Measurements from ENCODE around the gene NNT.
"Not testable (repeated sequence)": the region's sequence is repeated elsewhere in the genome, so short reads cannot be mapped to it uniquely, and the experiment has no call there.

NNT gene

GRCh38 chr5:43584166-43584699 is 18.7 kb upstream of the NNT start:
- DNase-seq: no peak

DNA sequence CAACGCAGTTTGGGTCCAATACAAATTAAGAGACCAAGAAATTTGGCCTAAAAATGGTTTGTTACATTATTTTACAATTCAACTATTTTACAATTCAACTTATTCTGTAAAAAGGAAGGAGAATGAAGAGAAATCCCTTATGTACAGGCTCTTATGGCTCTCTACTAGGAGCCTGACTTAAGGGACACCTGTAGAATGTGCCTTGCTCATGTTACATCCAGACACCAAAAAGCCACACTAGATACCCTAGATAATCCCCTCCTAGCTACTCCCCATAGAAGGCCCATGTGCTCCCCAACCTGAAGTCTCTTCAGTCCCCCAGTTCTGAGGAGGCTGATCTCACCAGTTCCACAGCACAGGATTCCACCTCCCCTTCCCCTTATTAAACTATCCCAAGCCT is 14.1 kb upstream of the NNT start:
- no peak for DNase-seq

- no peak for DNase-seq
Observed at GRCh38 chr5:43589310-43589709, 13.7 kb upstream of the NNT start.

DNA sequence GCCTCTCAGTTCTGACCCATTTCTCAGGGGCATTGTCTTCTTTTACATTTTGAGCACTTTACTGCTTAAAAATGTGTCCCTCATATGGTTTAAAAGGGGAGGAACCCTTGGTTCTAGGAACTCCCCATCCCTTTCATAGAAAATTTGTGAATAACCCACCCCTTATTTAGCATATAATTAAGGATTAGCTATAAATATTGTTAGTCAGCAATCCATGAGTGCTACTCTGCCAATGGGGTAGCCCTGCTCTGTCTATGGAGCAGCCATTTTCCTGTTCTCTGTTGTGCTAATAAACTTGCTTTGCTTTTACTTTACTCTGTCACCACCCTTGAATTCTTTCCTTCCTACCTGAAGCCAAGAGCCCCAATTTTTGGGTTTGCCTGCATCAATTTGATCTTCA is 12.3 kb upstream of the NNT start:
- DNase-seq: no peak

- DNase-seq: no peak
Observed at GRCh38 chr5:43592363-43592762, 10.6 kb upstream of the NNT start.

GRCh38 chr5:43598927-43599326 is 4.1 kb upstream of the NNT start:
- not testable (repeated sequence) for DNase-seq

DNA sequence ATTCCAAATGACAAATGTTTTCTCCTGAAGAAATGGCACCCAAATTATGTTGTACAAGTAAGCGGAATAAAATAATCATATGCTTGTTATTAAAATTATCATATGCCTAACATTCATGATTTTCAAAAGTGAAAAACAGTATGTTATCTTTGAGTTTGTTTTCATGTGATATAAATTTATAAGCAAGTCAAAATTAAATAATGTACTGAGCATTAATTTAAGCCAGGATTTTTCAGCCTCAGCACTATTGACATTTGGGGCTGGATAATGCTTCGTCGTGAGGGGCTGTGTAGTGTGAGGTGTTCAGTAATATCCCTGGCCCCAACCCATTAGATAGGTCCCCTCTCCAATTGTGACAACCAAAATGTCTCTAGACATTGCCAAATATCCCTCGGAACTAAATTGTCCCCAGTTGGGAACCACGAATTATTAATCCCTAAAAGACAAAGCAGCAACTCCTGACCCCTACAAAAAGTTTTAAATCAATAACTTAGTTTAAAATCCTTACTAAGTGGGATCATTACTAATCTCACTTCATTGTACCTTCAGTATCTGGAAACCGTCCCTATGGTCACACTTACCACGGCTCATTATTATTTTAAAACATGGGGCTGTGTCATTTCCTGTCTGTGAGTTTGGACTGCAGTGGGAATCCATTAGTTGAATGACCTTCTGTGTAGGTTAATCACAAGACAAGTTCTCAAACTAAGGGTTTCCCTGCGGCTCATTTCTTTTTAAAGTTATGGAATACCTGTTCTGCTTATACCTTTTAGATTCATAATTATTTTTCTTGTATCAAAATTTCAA is 1.3 kb upstream of the NNT start:
- DNase-seq: no peak

- peak; percentile 59 for DNase-seq
Observed at GRCh38 chr5:43603344-43604217, 601 bp downstream of the NNT start.

GRCh38 chr5:43604699-43605098 is 1.7 kb downstream of the NNT start:
- DNase-seq: no peak

GRCh38 chr5:43606351-43606750 is 3.4 kb downstream of the NNT start:
- DNase-seq: no peak

DNA sequence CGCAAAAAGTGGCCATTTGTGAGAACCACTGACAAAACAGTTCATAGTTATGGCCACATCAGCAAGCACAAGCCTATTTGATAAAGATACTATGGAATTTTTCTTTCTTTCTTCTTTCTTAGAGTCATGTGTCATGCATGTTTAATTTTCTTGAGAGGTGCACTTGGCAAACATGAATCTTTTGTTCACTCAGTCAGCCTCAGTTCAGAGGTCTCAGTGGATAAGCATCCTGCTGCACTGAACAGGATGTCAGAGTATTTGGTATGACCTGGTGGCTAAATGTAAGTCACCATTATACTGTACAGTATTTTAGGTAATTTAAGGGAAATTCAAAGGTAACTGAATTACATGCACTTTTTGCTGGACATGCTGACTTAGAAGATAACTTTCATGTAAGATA is 5.4 kb downstream of the NNT start:
- no peak for DNase-seq

DNA sequence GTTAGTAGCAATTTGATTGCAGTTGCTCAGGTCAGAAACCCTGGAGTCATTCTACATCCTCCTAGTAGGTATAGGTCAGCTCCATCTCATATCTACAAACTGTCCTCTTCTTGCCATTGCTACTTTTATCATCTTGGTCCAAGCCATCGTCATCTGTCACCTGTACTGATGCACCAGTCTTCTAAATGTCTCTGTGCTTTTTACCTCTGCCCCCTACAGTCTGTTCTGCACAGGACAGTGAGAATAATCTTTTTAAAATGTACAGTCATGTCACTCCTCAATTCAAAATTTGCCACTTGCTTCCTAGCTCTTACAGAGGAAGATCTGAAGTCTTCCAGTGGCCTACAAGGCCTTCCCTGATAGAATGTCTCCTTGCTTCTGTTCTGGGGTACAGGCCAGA is 6.8 kb downstream of the NNT start:
- DNase-seq: no peak

DNA sequence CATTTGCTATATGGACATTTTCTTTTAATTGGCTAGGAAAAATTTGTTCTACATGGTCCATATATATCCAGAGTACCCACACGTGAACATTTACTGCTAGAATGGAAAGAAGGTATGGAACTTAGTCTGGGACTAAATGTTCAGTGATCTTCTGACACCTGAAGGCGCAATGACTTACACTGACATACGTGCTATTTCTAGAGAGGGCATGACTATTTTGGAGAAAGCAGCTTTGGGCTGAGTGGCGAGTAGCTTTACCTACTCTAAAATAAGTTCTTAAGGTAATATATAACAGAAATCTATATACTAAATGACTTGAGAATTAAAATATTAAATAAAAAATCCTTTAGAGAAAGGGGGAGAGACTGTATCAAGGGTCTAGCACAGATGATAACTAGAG is 10.4 kb downstream of the NNT start:
- DNase-seq: no peak

DNA sequence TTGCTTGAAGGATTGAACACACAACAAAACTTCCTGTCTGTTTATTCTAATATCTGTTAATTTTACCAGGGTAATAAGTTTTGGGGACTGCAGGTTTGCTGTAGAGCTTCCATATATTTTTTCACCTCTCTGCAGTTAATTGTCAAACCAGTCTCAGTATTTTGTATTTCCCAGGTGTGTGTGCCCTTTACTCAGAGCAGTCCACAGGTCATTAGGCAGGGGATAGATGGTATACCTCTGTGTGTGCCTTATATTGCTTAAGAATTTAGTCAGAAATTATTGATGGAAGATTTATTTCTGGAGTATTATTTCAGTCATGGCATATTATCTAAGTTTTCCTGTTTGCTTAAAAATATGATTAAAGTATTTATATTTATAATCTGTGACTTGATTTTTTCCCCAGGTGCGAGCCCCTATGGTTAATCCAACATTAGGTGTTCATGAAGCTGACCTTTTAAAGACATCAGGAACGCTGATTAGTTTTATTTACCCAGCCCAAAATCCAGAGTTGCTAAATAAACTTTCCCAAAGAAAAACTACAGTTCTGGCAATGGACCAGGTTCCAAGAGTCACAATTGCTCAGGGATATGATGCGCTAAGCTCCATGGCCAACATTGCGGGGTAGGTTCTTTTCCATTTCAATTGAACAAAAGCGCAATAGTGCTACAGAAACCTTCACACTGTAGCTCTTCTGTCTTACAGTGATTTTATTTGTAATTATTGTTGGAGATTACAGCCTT is 12.6 kb downstream of the NNT start:
- DNase-seq: no peak

- no peak for DNase-seq
Observed at GRCh38 chr5:43616535-43616934, 13.6 kb downstream of the NNT start.

GRCh38 chr5:43619380-43619779 is 16.4 kb downstream of the NNT start:
- DNase-seq: no peak

DNA sequence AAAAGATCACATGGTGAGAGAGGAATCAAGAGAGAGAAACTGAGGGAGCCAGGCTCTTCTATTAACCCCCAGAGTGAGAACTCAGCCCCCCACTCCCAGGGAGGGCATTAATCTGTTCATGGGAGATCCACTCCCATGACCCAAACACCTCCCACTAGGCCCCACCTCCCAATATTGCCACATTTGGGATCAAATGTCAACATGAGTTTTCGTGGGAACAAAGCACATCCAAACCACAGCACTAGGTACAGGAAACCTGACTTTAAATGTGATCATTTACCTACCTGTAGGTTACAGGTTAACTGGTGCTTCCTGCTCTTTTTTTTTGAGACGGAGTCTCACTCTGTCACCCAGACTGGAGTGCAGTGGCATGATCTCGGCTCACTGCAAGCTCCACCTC is 16.9 kb downstream of the NNT start:
- no peak for DNase-seq

- no peak for DNase-seq
Observed at GRCh38 chr5:43620944-43621505, 18.0 kb downstream of the NNT start.

- DNase-seq: no peak
Observed at GRCh38 chr5:43622074-43622473, 19.1 kb downstream of the NNT start.

GRCh38 chr5:43623048-43623680 is 20.2 kb downstream of the NNT start:
- DNase-seq: no peak

DNA sequence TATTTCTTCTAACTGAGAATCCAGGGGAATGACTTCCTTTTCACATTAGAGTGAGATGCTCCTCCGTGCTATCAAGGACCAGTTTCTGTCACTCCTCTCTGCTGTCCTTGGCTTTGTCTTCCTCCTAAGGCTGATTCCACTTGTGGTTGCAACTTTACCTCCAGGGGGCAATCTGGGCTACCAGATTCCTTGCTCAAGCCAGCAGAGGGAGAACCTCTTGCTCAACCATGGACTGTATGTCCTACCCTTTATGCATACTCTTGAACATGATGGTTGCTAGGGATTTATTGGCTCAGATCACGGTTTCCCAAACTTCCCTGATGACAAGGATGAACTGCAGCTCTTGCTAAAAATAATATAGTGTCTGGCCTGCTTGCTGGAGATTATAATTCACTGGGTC is 24.0 kb downstream of the NNT start:
- no peak for DNase-seq

DNA sequence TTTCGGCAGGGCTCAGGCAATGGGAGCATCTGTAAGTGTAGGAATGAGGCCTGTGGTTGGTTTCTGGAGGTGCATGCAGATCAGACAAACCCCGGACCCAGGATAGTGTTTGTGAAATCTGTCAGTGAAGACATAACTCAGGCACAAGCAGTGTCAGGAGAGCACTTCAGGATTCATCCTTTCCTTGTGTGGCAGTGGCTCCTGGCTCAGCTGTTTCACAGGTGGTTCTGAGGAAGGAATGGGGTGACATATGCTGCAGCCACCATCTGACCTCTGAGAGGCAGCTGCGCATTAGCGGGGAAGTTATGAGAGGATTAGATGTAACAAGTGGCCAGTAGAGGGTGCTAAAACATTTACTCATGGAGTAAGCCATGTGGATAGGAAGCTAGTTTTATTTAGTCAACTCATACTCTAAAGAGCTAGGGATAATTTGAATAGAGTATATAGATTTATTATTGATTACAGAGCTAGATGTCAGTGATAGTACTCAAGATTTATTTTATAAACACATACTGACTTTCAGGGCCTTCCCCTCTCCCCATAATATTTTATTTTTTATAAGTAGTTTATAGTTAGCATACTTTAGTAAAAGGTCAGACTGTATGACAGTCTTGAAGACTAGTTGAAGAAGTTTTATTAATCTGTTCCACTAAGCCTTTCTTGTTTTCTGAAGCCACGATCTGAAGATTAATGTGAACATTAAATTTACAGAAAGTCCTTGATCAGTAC is 28.4 kb downstream of the NNT start:
- DNase-seq: peak; percentile 67

All from midbrain (tissue), 1 donor.